Effector memory CD8-positive, alpha-beta T cell (primary cell): ENCODE measurements around the gene NCMAP.

Experiments
- ATAC-seq: fragments of 150-1000 bp; cut with Tn5 transposase; replicated peaks from 2 replicates; pipeline ENCODE4 v1.10.0; 2021; ENCODE audit warnings: mild to moderate bottlenecking, moderate library complexity
- DNase-seq, 3 experiments: peaks; one replicate each; pipeline ENCODE4 v3.0.0; 2021
- H3K27ac Mint-ChIP-seq, 2 donors: one replicate each; pipeline ENCODE4 v1.8.0; 2022; ENCODE audit warnings: mild to moderate bottlenecking in 2 of 2, mixed read lengths in 2 of 2, moderate library complexity in 2 of 2
- H3K27me3 Mint-ChIP-seq, 2 donors: one replicate each; pipeline ENCODE4 v1.8.0; 2022; ENCODE audit warnings: mixed read lengths in 2 of 2
- H3K36me3 Mint-ChIP-seq: one replicate; pipeline ENCODE4 v1.8.0; 2022; ENCODE audit warnings: mild to moderate bottlenecking, moderate library complexity, mixed read lengths; ENCODE audit not compliant: insufficient read depth
- H3K4me1 Mint-ChIP-seq, 2 donors: one replicate each; pipeline ENCODE4 v1.8.0; 2022; ENCODE audit warnings: low read depth in 2 of 2, mixed read lengths in 2 of 2
- H3K4me3 Mint-ChIP-seq, 2 donors: one replicate each; pipeline ENCODE4 v1.8.0; 2022; ENCODE audit warnings: mild to moderate bottlenecking in 2 of 2, mixed read lengths in 2 of 2, moderate library complexity in 2 of 2
- H3K9me3 Mint-ChIP-seq, 2 donors: one replicate each; pipeline ENCODE4 v1.8.0; 2022; ENCODE audit warnings: mixed read lengths in 2 of 2

Gene NCMAP

DNA sequence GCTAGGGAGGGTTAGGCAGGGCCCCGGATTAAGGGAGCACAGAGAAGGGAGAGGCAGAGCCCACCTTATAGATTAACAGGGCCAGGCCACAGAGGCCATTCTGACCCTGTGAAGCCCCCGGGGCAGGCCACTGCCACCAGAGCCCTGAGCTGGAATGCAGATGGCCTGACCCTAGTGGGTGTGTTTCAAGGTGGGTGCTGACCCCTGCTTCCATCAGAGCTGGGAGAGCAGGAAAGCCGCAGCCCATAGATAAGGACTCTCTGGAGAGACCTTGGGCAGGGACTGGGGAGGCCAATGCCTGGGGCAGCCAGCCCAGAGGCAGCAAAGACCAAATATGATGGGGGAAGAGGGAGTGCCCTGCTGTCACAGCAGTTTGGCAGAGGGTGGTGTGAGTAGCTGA lies 35.9 kb downstream of the NCMAP start:
- peaks cover 12 to 46% of the 10 kb centered on the region in 2 donors for H3K27me3 Mint-ChIP-seq
- ATAC-seq (no peak), DNase-seq (no peak)
- H3K4me1 Mint-ChIP-seq = peaks cover 0 to 3% of the 10 kb centered on the region in 2 donors
- no peaks in the 10 kb centered on the region for H3K9me3 Mint-ChIP-seq
- H3K4me3 Mint-ChIP-seq = no peak overlapping the region
- no peak overlapping the region for H3K27ac Mint-ChIP-seq
- H3K36me3 Mint-ChIP-seq = no peaks in the 10 kb centered on the region

GRCh38 chr1:24594328-24594598 lies 38.4 kb downstream of the NCMAP start:
- no peaks in the 10 kb centered on the region for H3K9me3 Mint-ChIP-seq
- H3K4me1 Mint-ChIP-seq = no peaks in the 10 kb centered on the region
- ATAC-seq (no peak), DNase-seq (no peak)
- H3K27ac Mint-ChIP-seq = no peak overlapping the region
- peaks cover 16 to 51% of the 10 kb centered on the region in 2 donors for H3K27me3 Mint-ChIP-seq
- no peaks in the 10 kb centered on the region for H3K36me3 Mint-ChIP-seq
- H3K4me3 Mint-ChIP-seq = no peak overlapping the region

- H3K4me1 Mint-ChIP-seq = no peaks in the 10 kb centered on the region
- no peaks in the 10 kb centered on the region for H3K36me3 Mint-ChIP-seq
- no peak for DNase-seq
- no peak for ATAC-seq
- H3K27me3 Mint-ChIP-seq = peaks cover 16 to 44% of the 10 kb centered on the region in 2 donors
- H3K27ac Mint-ChIP-seq = no peak overlapping the region
- H3K9me3 Mint-ChIP-seq = no peaks in the 10 kb centered on the region
- no peak overlapping the region for H3K4me3 Mint-ChIP-seq
These were observed 40.6 kb downstream of the NCMAP start for GRCh38 chr1:24596401-24596880.

DNA sequence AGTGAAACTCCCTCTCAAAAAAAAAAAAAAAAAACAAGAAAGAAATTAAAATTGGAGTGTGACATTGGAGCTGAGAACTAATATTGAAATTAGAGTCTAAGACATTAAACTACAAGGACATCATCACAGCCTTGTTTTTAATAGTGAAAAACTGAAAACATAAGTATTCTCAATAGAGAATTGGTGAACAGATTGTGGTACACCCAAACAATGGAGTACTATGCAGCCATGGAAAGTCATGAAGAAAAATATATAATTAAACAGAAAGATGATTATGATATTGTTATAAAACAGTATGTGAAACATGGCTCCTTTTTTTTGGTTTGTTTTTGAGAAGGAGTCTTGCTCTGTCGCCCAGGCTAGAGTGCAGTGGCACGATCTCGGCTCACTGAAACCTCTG lies 43.4 kb downstream of the NCMAP start:
- DNase-seq = no peak
- no peak for ATAC-seq
- Mint-ChIP-seq H3K9me3 (no peaks in the 10 kb centered on the region), H3K27me3 (peaks cover 16 to 31% of the 10 kb centered on the region in 2 donors), H3K36me3 (no peaks in the 10 kb centered on the region), H3K27ac (no peak overlapping the region), H3K4me1 (no peaks in the 10 kb centered on the region), H3K4me3 (no peak overlapping the region)

- Mint-ChIP-seq H3K9me3 (no peaks in the 10 kb centered on the region), H3K27ac (no peak overlapping the region), H3K4me3 (no peak overlapping the region), H3K4me1 (no peaks in the 10 kb centered on the region), H3K27me3 (peaks cover 13 to 18% of the 10 kb centered on the region in 2 donors), H3K36me3 (no peaks in the 10 kb centered on the region)
- DNase-seq = no peak
- no peak for ATAC-seq
These were observed 44.7 kb downstream of the NCMAP start for GRCh38 chr1:24600551-24600950.

DNA sequence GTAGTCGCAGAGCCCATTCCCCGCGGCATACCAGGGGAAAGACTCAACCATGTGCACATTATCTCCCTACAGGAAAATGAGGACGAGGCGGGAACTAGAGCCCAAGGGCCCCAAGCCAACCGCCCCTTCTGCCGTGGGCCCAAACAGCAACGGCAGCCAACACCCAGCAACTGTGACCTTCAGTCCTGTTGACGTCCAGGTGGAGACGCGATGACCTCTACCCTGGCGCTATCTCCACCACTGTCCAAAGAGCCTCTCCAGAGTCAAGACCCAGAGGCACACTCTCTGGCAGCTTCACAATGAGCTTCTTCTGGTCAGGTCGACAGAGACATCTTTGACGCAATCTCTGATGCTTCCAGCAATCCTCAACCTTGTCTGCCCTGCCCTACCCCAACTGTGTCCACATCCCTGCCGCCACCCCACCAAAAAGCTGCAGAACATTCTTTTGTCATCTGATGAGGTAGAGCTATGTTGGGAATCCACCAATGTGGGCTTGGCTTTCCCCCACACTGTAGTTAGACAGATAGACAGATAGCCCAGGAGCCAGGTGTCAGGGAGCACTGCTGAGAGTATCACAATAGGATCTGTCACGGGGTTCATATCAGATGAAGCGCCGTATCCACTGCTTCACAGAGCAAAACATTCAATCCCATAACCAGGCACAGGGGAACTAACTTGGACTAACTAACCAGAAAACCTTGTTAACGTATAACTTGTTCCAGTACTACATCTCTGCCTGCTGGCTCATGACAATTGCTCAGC lies 49.8 kb downstream of the NCMAP start:
- DNase-seq (no peak), ATAC-seq (no peak)
- Mint-ChIP-seq H3K4me3 (no peak overlapping the region), H3K27me3 (peaks cover 0 to 18% of the 10 kb centered on the region in 2 donors), H3K9me3 (no peaks in the 10 kb centered on the region), H3K36me3 (no peaks in the 10 kb centered on the region), H3K27ac (no peak overlapping the region), H3K4me1 (no peaks in the 10 kb centered on the region)

DNA sequence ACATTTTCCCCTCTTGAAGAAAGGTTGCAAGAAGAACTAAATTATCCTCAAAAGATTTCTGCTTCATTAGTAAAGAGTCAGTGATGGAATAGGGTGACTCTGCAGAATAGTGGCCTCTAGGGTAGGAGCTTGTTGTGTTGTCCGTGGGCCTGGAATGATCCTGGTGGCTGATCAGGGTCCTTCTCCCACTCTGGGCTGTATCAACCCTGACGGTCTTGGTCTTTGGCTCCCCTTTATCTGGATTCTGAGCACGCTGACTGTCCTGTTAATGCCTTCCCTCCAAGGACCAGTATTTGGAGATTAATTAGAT lies 50.4 kb downstream of the NCMAP start:
- no peaks in the 10 kb centered on the region for H3K9me3 Mint-ChIP-seq
- ATAC-seq = no peak

DNA sequence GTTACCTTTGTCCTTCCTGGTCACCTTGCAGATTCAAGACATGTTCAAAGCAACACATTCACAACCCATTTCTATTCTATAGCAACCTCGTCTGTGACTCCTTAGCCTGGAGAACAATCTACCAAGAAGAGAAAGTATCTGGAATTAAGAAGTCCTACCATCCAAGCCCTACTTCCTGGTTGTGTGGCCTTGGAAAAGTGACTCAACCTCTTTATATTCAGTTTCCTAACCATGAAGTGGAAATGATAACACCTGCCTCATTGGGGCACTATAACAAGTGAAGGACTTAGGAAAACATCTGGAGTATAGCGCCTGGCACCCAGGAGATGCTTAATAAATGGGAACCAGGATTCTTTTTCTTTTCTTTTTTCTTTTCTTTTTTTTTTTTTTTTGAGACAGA lies 50.7 kb downstream of the NCMAP start:
- DNase-seq (no peak), ATAC-seq (no peak)
- peaks cover 0 to 20% of the 10 kb centered on the region in 2 donors for H3K27me3 Mint-ChIP-seq

More for the DNA sequence above, 50.4 kb downstream of the NCMAP start:
- no peaks in the 10 kb centered on the region for H3K4me1 Mint-ChIP-seq
- H3K4me3 Mint-ChIP-seq = no peak overlapping the region
- H3K36me3 Mint-ChIP-seq = no peaks in the 10 kb centered on the region
- peaks cover 0 to 20% of the 10 kb centered on the region in 2 donors for H3K27me3 Mint-ChIP-seq
- no peak overlapping the region for H3K27ac Mint-ChIP-seq
- no peak for DNase-seq

DNA sequence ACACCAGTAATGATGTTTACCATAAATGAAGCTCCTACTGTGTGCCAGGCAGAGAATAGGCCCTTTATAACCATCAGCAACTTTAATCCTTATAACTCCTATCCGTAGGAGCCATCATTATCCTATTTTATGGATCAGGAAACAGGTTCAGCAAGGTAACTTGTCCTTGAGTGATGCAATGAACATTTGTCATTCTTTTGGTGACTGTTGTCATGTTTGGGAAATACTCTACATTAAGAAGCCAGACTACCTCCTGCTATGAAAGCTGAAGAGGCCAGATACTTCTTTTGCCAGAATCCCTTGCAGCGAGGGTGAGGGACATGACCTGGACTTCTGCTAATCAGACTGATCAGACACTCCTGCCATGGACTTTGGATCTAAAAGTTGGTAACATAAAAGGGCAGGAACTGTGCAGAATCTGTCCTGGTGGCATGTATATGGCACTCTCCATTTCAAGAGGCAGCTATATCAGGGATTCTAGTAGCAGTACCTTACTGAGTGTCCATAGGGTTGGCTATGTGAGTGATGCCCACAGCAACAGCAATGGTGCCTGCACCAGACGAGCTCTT lies 54.1 kb downstream of the NCMAP start:
- ATAC-seq = no peak
- peaks cover 12 to 20% of the 10 kb centered on the region in 2 donors for H3K27me3 Mint-ChIP-seq
- no peaks in the 10 kb centered on the region for H3K9me3 Mint-ChIP-seq

More for the DNA sequence above, 50.7 kb downstream of the NCMAP start:
- no peaks in the 10 kb centered on the region for H3K4me1 Mint-ChIP-seq
- H3K4me3 Mint-ChIP-seq = no peak overlapping the region
- no peak overlapping the region for H3K27ac Mint-ChIP-seq
- H3K9me3 Mint-ChIP-seq = no peaks in the 10 kb centered on the region
- H3K36me3 Mint-ChIP-seq = no peaks in the 10 kb centered on the region

DNA sequence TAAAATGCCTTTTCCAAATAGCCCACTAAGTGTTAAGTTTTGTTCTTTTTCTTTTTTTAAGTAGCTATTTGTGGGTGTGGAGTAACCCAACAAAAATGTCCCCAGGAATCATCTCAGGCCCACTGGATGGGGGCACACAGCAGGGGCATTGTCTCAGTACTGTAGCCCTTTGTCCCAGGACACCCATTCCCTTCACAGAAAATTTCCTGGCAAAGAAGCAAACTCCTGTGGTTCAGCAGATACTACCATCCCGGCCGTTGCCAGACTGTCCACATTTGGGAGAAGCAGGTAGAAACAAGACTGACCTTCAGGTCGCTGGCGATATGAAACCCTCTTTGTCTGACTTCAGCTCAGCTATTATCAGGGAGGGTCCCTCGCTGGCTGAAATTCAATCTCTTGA lies 63.5 kb downstream of the NCMAP start:
- Mint-ChIP-seq H3K36me3 (no peaks in the 10 kb centered on the region), H3K27me3 (peaks cover 40 to 57% of the 10 kb centered on the region in 2 donors), H3K9me3 (no peaks in the 10 kb centered on the region), H3K4me3 (no peak overlapping the region), H3K4me1 (no peaks in the 10 kb centered on the region), H3K27ac (no peak overlapping the region)
- DNase-seq (no peak), ATAC-seq (no peak)

More for the DNA sequence above, 54.1 kb downstream of the NCMAP start:
- H3K4me3 Mint-ChIP-seq = no peak overlapping the region
- no peaks in the 10 kb centered on the region for H3K36me3 Mint-ChIP-seq
- no peaks in the 10 kb centered on the region for H3K4me1 Mint-ChIP-seq
- H3K27ac Mint-ChIP-seq = no peak overlapping the region
- no peak for DNase-seq

GRCh38 chr1:24620678-24621077 lies 64.8 kb downstream of the NCMAP start:
- no peak overlapping the region for H3K4me3 Mint-ChIP-seq
- H3K36me3 Mint-ChIP-seq = no peaks in the 10 kb centered on the region
- no peak overlapping the region for H3K27ac Mint-ChIP-seq
- peaks cover 41 to 64% of the 10 kb centered on the region in 2 donors for H3K27me3 Mint-ChIP-seq
- no peaks in the 10 kb centered on the region for H3K9me3 Mint-ChIP-seq
- no peak for DNase-seq
- no peaks in the 10 kb centered on the region for H3K4me1 Mint-ChIP-seq
- no peak for ATAC-seq

GRCh38 chr1:24621121-24621520 lies 65.2 kb downstream of the NCMAP start:
- Mint-ChIP-seq H3K4me1 (no peaks in the 10 kb centered on the region), H3K27me3 (peaks cover 45 to 64% of the 10 kb centered on the region in 2 donors), H3K4me3 (no peak overlapping the region), H3K9me3 (no peaks in the 10 kb centered on the region), H3K36me3 (peaks cover under 1% of the 10 kb centered on the region), H3K27ac (no peak overlapping the region)
- no peak for ATAC-seq
- DNase-seq = no peak

GRCh38 chr1:24622218-24622617 lies 66.3 kb downstream of the NCMAP start:
- ATAC-seq (no peak), DNase-seq (no peak)
- Mint-ChIP-seq H3K27ac (no peak overlapping the region), H3K4me3 (no peak overlapping the region), H3K27me3 (peaks cover 51 to 56% of the 10 kb centered on the region in 2 donors), H3K4me1 (no peaks in the 10 kb centered on the region), H3K36me3 (peaks cover 4% of the 10 kb centered on the region), H3K9me3 (no peaks in the 10 kb centered on the region)

GRCh38 chr1:24632832-24633175 lies 76.9 kb downstream of the NCMAP start:
- DNase-seq (no peak), ATAC-seq (no peak)
- peaks cover 24 to 44% of the 10 kb centered on the region in 2 donors for H3K27me3 Mint-ChIP-seq
- peaks cover 2 to 3% of the 10 kb centered on the region in 2 donors for H3K4me1 Mint-ChIP-seq
- peaks cover 5% of the 10 kb centered on the region for H3K36me3 Mint-ChIP-seq
- no peaks in the 10 kb centered on the region for H3K9me3 Mint-ChIP-seq
- H3K4me3 Mint-ChIP-seq = no peak overlapping the region
- H3K27ac Mint-ChIP-seq = no peak overlapping the region
